Mucosa of descending colon (tissue), 3 donors: ENCODE data around the gene RSBN1L. TPM values are rescaled to one million over a fixed set of nuclear protein-coding genes. Genes with fewer than 3 reads are reported as not detected.

Experiments
- ATAC-seq: fragments of 200-7000 bp; cut with Tn5 transposase; one replicate; pipeline ENCODE4 v1.9.1; 2020; ENCODE audit warnings: mild to moderate bottlenecking, moderate library complexity
- DNase-seq, 3 donors: peaks; one replicate each; pipeline ENCODE4 v3.0.0-alpha.2; 2020
- H3K36me3 ChIP-seq: fragments of 200-600 bp; one replicate; pipeline ENCODE4 v1.8.0; 2021; ENCODE audit warnings: low read depth, mild to moderate bottlenecking
- H3K4me1 ChIP-seq: fragments of 200-600 bp; one replicate; pipeline ENCODE4 v1.8.0; 2021; ENCODE audit warnings: low read depth, mild to moderate bottlenecking
- H3K4me3 ChIP-seq: fragments of 200-600 bp; one replicate; pipeline ENCODE4 v1.8.0; 2021; ENCODE audit warnings: mild to moderate bottlenecking
- H3K9me3 ChIP-seq: fragments of 200-600 bp; one replicate; pipeline ENCODE4 v1.8.0; 2021; ENCODE audit warnings: mild to moderate bottlenecking
- CTCF ChIP-seq: fragments of 200-600 bp; IDR thresholded peaks from one replicate; pipeline ENCODE4 v1.8.0; 2022; ENCODE audit warnings: antibody characterized with exemption, mild to moderate bottlenecking
- intact Hi-C, 2 donors: fragments of 100-400 bp; cut with DNase I in 1 of 2; cut with micrococcal nuclease in 1 of 2; formaldehyde crosslinking; loops; one replicate each; pipeline versions ENCODE4 v1.11.0 to v1.11.1; 2022; cut with DNase I, micrococcal nuclease
- total RNA-seq, 3 donors: library from RNA; stranded (reverse); fragmentation: NEBNext Ultra II Directional in 2 of 3; extraction: Animal tissue kit (Norgen Biotek cat#: 25700) in 2 of 3; gene quantifications; one replicate each; pipeline versions ENCODE4 v1.2.1 to v1.2.4, GENCODE V29; 2021 to 2023
- donor health status: DM: no; HTN: no; CAD: no; lungs with moderate emphysema.
- donor health status: DM: no; HTN: no; CAD: no.
- donor health status: DM: no; HTN: yes; CAD: no.

The RSBN1L gene
- total RNA-seq, 3 donors from 2014 or later: 19.1 to 31.5 (median 19.6) TPM

DNA sequence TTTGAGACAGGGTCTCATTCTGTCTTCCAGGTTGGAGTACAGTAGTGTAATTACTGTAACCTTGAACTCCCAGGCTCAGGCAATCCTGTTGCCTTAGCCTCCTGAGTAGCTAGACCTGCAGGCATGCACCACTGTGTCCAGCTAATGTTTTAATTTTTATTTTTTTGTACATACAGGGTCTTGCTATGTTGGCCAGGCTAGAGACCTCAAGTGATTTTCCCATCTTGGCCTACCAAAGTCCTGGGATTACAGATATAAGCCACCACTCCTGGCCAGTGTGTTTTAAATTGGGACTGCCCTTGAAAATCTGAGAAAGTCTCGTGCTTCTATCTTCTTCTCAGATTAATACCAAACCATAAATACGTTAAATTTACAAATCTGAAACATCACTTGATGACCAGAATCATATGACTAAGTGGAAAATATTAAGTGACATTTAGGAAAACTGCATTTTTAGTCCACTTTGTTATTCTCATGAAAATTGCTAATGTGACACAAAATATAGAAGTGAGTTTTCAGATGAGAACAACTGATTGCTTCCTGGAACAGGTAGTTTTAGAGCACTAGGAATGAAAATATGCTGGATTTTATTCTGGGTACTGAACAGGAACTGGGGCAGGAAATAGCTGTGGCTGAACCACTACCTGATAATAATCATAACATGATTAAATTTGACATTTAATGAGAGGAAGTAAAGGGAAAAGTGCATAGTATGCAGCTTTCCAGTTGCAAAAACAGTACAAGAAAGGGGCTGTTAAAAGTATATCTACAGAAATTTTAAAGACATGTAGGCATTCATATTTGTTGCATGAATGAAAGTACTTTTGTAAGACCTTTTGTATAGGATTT is 106.5 kb downstream of the RSBN1L start:
- no peak overlapping the region for H3K4me3 ChIP-seq
- intact Hi-C loops: no loop called here
- DNase-seq (no peak), ATAC-seq (no peak)
- peaks cover 17% of the 10 kb centered on the region for H3K9me3 ChIP-seq
- peaks cover 21% of the 10 kb centered on the region for H3K4me1 ChIP-seq
- peaks cover 7% of the 10 kb centered on the region for H3K36me3 ChIP-seq
- no peak for TF ChIP-seq CTCF

DNA sequence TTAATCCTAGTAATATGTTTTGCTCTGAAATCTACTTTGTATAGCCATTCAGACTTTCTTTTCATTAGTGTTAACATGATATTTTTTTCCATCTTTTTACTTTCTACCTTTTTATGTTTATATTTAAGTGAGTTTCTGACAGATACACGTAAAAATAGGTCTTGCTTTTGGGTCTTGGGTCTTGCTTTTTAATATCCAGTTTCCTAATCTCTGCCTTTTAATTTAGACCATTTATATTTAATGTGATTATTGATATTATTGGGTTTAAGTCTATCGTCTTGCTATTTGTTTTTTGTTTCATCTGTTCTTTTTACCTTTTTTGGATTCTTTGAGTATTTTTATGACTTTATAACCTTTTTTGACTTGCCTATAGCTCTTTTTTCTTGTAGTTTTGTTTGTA is 110.2 kb downstream of the RSBN1L start:
- Histone ChIP-seq H3K4me1 (peaks cover 5% of the 10 kb centered on the region), H3K36me3 (no peaks in the 10 kb centered on the region), H3K4me3 (no peak overlapping the region), H3K9me3 (peaks cover 25% of the 10 kb centered on the region)
- no peak for ATAC-seq
- intact Hi-C loops: no loop called here
- TF ChIP-seq CTCF: no peak
- no peak for DNase-seq

DNA sequence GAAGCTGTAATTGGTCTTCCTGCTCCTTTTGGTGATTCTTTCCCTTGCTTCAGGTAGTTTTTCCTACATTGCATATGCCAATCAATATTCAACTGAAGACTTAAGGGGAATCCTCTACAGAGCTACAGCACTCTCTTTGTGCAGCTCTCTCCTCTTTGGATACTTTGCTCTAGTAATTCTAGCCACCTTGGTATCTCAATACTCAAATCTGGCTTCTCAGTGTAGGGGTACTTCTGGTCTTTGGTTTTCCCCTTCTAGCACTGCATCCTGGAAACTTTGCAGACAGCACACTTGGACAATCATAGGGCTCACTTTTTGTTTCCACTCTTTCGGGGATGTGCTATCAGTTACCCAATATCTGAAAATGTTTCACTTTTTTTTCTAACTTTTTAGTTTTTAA is 112.3 kb downstream of the RSBN1L start:
- Histone ChIP-seq H3K4me3 (no peak overlapping the region), H3K36me3 (no peaks in the 10 kb centered on the region), H3K9me3 (peaks cover 25% of the 10 kb centered on the region), H3K4me1 (no peaks in the 10 kb centered on the region)
- intact Hi-C loops: no loop called here
- ATAC-seq (no peak), DNase-seq (no peak)
- no peak for TF ChIP-seq CTCF

- ATAC-seq: no peak
- Histone ChIP-seq H3K9me3 (peaks cover 18% of the 10 kb centered on the region), H3K4me1 (no peaks in the 10 kb centered on the region), H3K4me3 (no peak overlapping the region), H3K36me3 (no peaks in the 10 kb centered on the region)
- TF ChIP-seq CTCF: no peak
- intact Hi-C loops: no loop called here
- DNase-seq: no peak
Observed at GRCh38 chr7:77811516-77812289, 115.4 kb downstream of the RSBN1L start.

GRCh38 chr7:77812290-77812685 is 116.0 kb downstream of the RSBN1L start:
- intact Hi-C loops: no loop called here
- Histone ChIP-seq H3K9me3 (peaks cover 12% of the 10 kb centered on the region), H3K4me3 (no peak overlapping the region), H3K4me1 (no peaks in the 10 kb centered on the region), H3K36me3 (no peaks in the 10 kb centered on the region)
- TF ChIP-seq CTCF: no peak
- DNase-seq: no peak
- ATAC-seq: no peak
